GM12891 (cell line): ENCODE results near the gene ESPNL.
"Not testable (repeated sequence)": the region's sequence is repeated elsewhere in the genome, so short reads cannot be mapped to it uniquely, and the experiment has no call there.

Experiments used
- DNase-seq: peaks from one replicate; pipeline ENCODE4 v3.0.0; 2011; ENCODE audit warnings: low spot score; ENCODE audit not compliant: insufficient read length
- FAIRE-seq: peaks from 2 replicates; lab custom pipeline; 2011; peaks lifted over from hg19 to GRCh38; lab: Jason Lieb, UNC
- PAX5 ChIP-seq: IDR thresholded peaks from 2 replicates; pipeline ENCODE4 v1.6.1; 2011; ENCODE audit warnings: low read length, moderate library complexity, mild to moderate bottlenecking; ENCODE audit not compliant: insufficient read depth, severe bottlenecking
- POLR2A ChIP-seq: IDR thresholded peaks from 2 replicates; pipeline ENCODE4 v1.6.1; 2011; ENCODE audit warnings: low read depth, low read length, control low read depth
- POLR2AphosphoS5 ChIP-seq: IDR thresholded peaks from 2 replicates; pipeline ENCODE4 v1.6.1; 2011; ENCODE audit warnings: low read depth, low read length, control low read depth
- POU2F2 ChIP-seq: IDR thresholded peaks from 2 replicates; pipeline ENCODE4 v1.6.1; 2011; ENCODE audit warnings: low read depth, mild to moderate bottlenecking, control low read depth, low read length, moderate library complexity
- SPI1 ChIP-seq: IDR thresholded peaks from 2 replicates; pipeline ENCODE4 v1.6.1; 2011; ENCODE audit warnings: low read depth, low read length, control low read depth
- TAF1 ChIP-seq: IDR thresholded peaks from 2 replicates; pipeline ENCODE4 v1.6.1; 2011; ENCODE audit warnings: low read depth, low read length, control low read depth

The ESPNL gene

GRCh38 chr2:238061315-238062202 lies 38.6 kb upstream of the ESPNL start:
- peak; percentile 9 for FAIRE-seq

GRCh38 chr2:238063414-238064189 lies 36.5 kb upstream of the ESPNL start:
- FAIRE-seq (no peak), DNase-seq (no peak)
- no peak for TF ChIP-seq TAF1
- no peak for TF ChIP-seq POU2F2
- TF ChIP-seq POLR2A: no peak
- no peak for TF ChIP-seq PAX5
- no peak for TF ChIP-seq SPI1
- TF ChIP-seq POLR2AphosphoS5: no peak

More at GRCh38 chr2:238061315-238062202, 38.6 kb upstream of the ESPNL start:
- peak; percentile 27 for DNase-seq
- TF ChIP-seq POLR2A (no peak; the same call in 1 of the 2 replicates), TAF1 (no peak), PAX5 (no peak), POLR2AphosphoS5 (no peak), SPI1 (no peak), POU2F2 (no peak)

GRCh38 chr2:238064376-238064775 lies 35.8 kb upstream of the ESPNL start:
- TF ChIP-seq POLR2AphosphoS5: no peak
- TF ChIP-seq TAF1: no peak
- TF ChIP-seq PAX5: no peak
- no peak for DNase-seq
- no peak for FAIRE-seq

- DNase-seq: no peak
- TF ChIP-seq TAF1: no peak
- no peak for TF ChIP-seq SPI1
- no peak for TF ChIP-seq POLR2AphosphoS5
- no peak for TF ChIP-seq POLR2A
- no peak for TF ChIP-seq PAX5
- no peak for TF ChIP-seq POU2F2
- peak; percentile 26 for FAIRE-seq
Observed at GRCh38 chr2:238065071-238065846, 34.9 kb upstream of the ESPNL start.

- FAIRE-seq: no peak
- no peak for DNase-seq
- TF ChIP-seq SPI1: no peak
- TF ChIP-seq POLR2AphosphoS5: no peak
- no peak for TF ChIP-seq PAX5
- no peak for TF ChIP-seq TAF1
- no peak for TF ChIP-seq POLR2A
- no peak for TF ChIP-seq POU2F2
Observed at GRCh38 chr2:238066218-238066617, 33.9 kb upstream of the ESPNL start.

GRCh38 chr2:238066718-238067117 lies 33.4 kb upstream of the ESPNL start:
- DNase-seq, FAIRE-seq: not testable (repeated sequence)

GRCh38 chr2:238067939-238068338 lies 32.2 kb upstream of the ESPNL start:
- no peak for TF ChIP-seq POU2F2
- no peak for TF ChIP-seq TAF1
- no peak for TF ChIP-seq SPI1
- no peak for TF ChIP-seq POLR2A
- no peak for TF ChIP-seq PAX5
- no peak for TF ChIP-seq POLR2AphosphoS5
- FAIRE-seq (no peak), DNase-seq (no peak)

DNA sequence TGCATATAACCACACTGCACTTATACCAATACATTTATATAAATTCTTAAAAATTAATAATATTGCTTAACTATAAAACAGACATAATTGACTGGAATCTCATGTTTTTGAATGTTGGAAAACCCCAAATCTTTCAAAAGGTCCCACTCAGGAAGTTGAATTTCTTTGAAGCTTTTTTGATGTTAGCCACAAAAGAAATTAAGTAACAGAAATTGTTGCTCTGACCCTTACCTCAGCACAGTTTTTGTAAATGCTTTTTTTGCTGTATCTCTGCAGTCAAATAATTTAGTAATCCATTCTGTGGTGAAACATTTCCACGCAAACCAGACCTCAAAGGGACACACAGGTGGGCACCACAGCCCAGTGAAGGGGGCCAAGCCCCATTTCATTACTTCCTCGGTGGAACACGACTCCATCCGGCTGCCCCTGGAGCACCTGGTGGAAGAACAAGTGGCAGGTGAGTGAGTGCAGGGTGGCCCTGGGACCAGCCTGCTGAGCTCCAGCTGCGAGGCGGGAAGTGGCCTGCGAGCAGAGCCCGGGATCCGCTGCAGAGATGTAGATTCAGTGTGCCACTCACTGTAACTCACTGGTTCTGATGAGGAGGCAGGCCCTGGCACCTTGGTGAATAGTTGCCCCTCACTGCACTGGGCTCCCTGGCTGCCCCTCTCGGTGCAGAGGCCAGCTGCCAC lies 31.0 kb upstream of the ESPNL start:
- FAIRE-seq: no peak
- TF ChIP-seq TAF1 (no peak), POLR2AphosphoS5 (no peak), POU2F2 (no peak), SPI1 (no peak), POLR2A (no peak), PAX5 (no peak)
- no peak for DNase-seq

GRCh38 chr2:238069877-238070276 lies 30.3 kb upstream of the ESPNL start:
- TF ChIP-seq POU2F2 (no peak), TAF1 (no peak), SPI1 (no peak), PAX5 (no peak), POLR2A (no peak), POLR2AphosphoS5 (no peak)
- FAIRE-seq: no peak
- no peak for DNase-seq

DNA sequence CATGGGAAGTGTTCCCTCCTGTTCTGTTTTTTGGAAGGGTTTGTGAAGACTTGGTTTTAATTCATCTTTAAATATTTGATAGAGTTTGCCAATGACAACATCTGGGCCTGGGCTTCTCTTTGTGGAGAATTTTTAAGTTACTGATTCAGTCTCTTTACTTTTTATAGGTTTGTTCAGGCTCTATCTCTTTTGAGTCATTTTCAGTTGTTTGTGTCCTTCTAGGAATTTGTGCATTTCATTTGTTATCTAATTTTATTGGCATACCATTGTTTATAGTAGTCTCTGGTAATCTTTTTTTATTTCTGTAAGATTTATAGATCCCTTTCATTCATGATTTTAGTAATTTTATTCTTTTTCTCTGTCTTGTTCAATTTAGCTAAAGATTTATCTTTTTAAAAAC lies 24.7 kb upstream of the ESPNL start:
- FAIRE-seq (no peak), DNase-seq (no peak)
- TF ChIP-seq POLR2A: no peak
- TF ChIP-seq SPI1: no peak
- no peak for TF ChIP-seq POU2F2
- TF ChIP-seq PAX5: no peak
- TF ChIP-seq TAF1: no peak
- no peak for TF ChIP-seq POLR2AphosphoS5
